ENCODE data around the gene LSM10. TPM values are rescaled to one million over a fixed set of nuclear protein-coding genes. Genes with fewer than 3 reads are reported as not detected.

Gene LSM10
- total RNA-seq, 1 donor from 2014 or later = 39.4 TPM

DNA sequence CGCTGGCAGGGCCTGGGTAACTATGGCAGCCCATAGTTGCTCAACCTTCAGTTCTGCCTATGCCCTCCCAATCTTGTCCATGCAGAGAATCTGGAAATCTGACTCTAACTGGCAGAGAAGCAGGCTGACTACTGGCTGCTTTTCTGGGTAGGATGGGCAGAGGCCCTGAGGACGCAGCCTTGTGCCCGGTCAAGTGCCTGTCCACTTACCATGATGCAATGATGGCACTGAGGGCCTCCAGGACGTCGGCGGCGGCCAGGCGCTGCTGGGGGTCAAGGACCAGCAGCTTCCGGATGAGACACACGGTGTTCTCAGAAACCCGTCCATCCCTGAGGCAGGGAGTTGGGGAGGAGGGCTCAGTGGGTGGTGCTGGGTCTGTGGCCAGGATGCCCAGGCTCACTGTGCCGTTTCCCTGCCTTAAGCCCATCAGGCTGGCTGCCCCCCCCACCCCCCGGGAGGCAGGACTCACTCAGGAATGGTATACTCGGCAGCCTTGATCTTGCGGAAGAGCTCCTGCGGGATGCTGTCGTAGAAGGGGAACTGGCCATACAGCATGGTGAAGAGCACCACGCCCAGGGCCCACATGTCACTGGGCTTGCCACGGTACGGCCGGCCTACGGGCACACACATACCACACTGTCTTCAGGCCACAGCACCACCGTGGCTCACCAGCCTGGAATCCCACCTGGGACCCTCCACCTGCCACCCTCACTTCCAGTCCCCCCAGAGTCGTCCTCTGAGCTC is 53.9 kb downstream of the LSM10 start:
- intact Hi-C loops (cut with DNase I) = loop anchor here (10.0 kb wide), 1 partner anchor 81 kb away; no protein-coding TSS in a partner anchor
- ATAC-seq = no peak
- Histone ChIP-seq H3K27me3 (no peaks in the 10 kb centered on the region), H3K9me3 (no peaks in the 10 kb centered on the region), H3K4me3 (no peak overlapping the region), H3K36me3 (peaks cover 71% of the 10 kb centered on the region), H3K27ac (no peak overlapping the region), H3K4me1 (peaks cover under 1% of the 10 kb centered on the region)
- no peak for DNase-seq
- no peak for TF ChIP-seq CTCF (IDR thresholded peaks at IDR 0.05)

Other genes starting within 250 kb of the LSM10 start
- 63.1 TPM for gene TRAPPC3, start 248.4 kb downstream of the LSM10 start, total RNA-seq
- gene MAP7D1, start 241.7 kb downstream of the LSM10 start, total RNA-seq = 114 TPM
- gene THRAP3, start 173.5 kb downstream of the LSM10 start, total RNA-seq = 88.6 TPM
- gene SH3D21, start 91.5 kb downstream of the LSM10 start, total RNA-seq = 10.2 TPM
- 27.2 TPM for gene EVA1B, start 74.3 kb downstream of the LSM10 start, total RNA-seq
- gene STK40, start 12.0 kb downstream of the LSM10 start, total RNA-seq = 78.9 TPM
- 8.2 TPM for gene OSCP1, start 52.5 kb upstream of the LSM10 start, total RNA-seq
- gene MRPS15, start 66.5 kb upstream of the LSM10 start, total RNA-seq = 65.0 TPM
- 202 TPM for gene CSF3R, start 85.0 kb upstream of the LSM10 start, total RNA-seq